HG02610 (cell line): Measurements from ENCODE around the gene DEFB113.
"Not testable (repeated sequence)": the region's sequence is repeated elsewhere in the genome, so short reads cannot be mapped to it uniquely, and the experiment has no call there.

ENCODE experiments used
- ATAC-seq: cut with Tn5 transposase; IDR thresholded peaks from one replicate; pipeline ENCODE4 v1.9.1; 2021; ENCODE audit warnings: mild to moderate bottlenecking, moderate library complexity; ENCODE audit not compliant: unreplicated experiment

Gene DEFB113, protein sequence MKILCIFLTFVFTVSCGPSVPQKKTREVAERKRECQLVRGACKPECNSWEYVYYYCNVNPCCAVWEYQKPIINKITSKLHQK

GRCh38 chr6:49969605-49970004 lies at the start of gene DEFB113:
DEFB113 (minus strand) TSS chr6:49969625; CDS start chr6:49969625, 0 bp downstream.
- no peak for ATAC-seq

DNA sequence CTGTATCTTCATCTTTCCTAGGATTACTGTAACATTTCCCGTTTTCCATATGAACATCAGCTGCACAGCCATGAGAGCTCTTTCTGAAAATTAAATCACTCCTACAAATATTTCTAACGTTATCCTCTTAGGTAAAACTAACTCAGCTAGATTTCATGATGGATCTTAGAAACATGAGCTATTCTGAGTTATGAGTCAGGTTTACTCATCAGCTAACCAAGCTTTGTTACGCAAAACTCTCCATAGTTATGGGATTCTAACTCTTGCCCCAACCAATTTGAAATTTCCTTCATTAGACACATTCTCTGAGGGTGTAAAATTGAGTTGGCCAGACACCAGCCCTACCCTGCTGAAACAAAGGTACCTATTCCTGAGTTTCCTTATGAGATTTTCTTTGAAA lies 38.4 kb upstream of the DEFB113 start:
- ATAC-seq: no peak

DNA sequence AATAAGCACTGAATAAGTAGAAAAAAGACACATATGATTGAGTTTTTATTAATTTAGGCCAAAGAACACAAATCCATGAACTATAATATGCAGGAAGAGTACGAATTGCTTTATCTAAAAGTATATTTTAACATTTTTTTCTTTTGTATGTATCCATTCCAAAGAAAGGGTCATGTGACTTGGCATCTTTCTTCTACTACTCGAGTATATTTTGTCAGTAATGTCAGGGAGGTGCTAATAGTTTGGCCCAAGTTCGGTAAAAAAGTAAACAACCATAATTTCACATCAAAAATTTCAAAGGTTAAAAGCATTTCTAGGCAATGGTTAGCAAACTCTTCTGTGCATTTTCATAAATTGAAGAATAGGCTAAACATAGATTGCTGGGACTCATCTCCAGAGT lies 33.7 kb upstream of the DEFB113 start:
- no peak for ATAC-seq

DNA sequence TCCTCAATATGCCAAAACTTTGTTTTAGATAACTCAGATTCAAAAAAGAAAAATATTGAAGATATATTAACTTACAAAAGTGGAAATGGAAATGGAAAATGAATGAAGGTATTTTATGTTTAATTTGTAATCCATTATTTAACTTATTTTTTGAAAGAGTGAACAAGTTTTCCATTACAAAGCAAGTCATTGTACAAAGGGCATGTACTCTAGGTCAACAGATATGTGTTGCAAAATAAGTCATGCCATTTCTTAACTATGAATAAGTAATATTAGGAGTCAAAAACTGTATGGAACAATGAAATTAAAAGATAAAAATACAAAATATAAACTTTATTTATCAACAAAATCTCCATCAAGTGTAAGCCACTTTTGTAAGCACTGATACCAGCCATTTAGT lies 25.9 kb upstream of the DEFB113 start:
- no peak for ATAC-seq

- ATAC-seq: no peak
Observed at GRCh38 chr6:49988900-49989299, 19.5 kb upstream of the DEFB113 start.

DNA sequence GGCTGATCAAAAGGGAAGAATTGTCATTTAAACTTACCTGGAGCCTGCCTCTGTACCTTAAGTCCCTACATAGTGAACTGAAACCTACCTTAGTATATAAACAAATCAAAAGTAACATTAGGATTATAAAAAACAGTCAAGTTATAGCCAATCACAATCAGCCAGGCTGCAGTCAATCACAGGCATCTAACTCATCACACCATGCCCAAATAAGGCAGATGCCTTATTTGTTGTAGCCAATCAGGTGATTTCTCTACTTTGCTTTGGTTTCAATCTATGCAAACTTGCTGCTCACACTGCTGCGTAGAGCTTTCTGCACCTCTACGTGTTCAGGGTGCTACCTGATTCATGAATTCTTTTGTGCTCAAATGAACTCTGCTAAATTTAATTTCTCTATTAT lies 18.3 kb upstream of the DEFB113 start:
- ATAC-seq: no peak

GRCh38 chr6:49986551-49986950 lies 17.1 kb upstream of the DEFB113 start:
- ATAC-seq: no peak

- no peak for ATAC-seq
Observed at GRCh38 chr6:49982046-49982445, 12.6 kb upstream of the DEFB113 start.

DNA sequence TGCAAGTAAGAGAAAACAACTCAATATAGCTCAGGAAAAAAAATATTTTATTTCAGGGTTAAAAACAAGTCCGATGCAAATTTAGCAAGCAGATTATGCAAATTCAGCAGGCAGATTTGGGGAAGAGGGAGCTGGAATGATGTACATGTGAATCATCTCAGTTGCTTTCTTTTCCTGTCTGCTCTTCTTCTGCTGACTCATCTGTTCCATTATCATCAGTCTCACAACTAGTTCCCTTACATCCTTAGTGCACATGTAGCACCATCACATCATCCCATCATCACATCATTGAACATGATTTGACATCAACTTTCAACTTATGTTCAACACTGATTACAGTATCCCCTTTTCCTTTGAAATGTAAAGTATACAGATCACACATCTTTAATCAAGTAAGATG lies 11.5 kb upstream of the DEFB113 start:
- peak; percentile 59 for ATAC-seq

- ATAC-seq: peak; percentile 64
Observed at GRCh38 chr6:49979584-49979983, 10.2 kb upstream of the DEFB113 start.

DNA sequence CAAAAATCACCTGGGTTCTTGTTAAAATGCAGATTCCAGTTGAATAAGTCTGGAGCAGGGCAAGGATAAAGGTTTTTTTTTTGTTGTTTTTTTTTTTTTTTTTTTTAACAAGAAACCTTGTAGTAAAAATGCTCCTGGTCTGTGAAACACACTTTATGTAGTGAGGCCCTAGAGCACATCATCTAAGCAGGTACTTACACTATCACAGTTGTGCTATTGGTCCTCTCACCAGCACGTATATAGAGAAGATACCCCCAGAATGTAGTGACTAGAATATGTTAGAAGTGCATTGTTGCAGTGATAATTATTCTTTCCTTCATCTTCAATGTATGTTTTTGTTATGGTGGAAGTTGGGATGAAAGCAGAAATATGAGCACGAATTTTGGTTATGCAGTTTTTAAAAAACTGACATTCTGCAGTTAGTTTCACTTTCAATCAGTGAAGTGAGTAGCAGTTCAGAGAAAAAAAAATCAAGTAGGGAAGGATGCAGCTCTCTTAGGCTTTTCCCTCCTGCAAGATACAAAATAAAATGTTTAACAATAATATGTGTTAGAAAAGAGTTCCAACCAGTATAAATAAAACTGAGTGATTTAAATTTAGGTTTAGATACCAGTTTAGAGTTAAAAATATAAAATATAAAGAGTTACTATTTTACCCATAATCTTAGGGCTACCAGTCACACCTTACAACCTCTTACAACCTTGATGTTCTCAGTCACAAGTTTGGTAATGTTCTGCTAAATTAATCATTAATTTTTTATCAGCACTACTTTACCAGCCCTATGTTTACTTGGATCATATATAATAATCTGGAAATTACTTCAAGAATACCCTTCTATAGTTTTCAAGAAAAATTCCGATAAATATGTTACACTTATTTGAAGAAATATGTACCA lies 9.2 kb upstream of the DEFB113 start:
- ATAC-seq: peak; percentile 36

GRCh38 chr6:49966823-49967222 lies 2.6 kb downstream of the DEFB113 start:
- no peak for ATAC-seq

- ATAC-seq: no peak
Observed at GRCh38 chr6:49966334-49966733, 3.1 kb downstream of the DEFB113 start.

GRCh38 chr6:49964064-49964463 lies 5.4 kb downstream of the DEFB113 start, which contains the start of gene DEFB114:
DEFB114 (minus strand) TSS chr6:49964164; CDS start chr6:49964105, 59 bp downstream.
- ATAC-seq: no peak

GRCh38 chr6:49958180-49958579 lies 11.2 kb downstream of the DEFB113 start:
- no peak for ATAC-seq

GRCh38 chr6:49955847-49956246 lies 13.6 kb downstream of the DEFB113 start:
- no peak for ATAC-seq

GRCh38 chr6:49951926-49952325 lies 17.5 kb downstream of the DEFB113 start:
- ATAC-seq: no peak

DNA sequence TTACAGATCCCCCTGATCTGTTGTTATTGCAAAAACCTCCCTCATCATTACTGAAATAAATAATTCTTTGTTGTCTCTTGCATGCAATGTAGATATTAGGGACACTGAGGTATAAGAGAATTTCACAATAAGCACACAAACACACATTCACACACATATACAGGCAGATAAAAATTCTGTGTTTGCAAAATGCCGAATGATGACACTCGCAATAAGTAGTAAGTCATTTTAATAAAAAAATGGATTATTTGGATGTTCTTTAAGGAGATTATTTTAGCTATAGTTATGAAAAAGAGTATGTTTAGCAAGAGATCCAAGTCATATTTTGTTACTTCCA lies 19.0 kb downstream of the DEFB113 start:
- ATAC-seq: no peak

DNA sequence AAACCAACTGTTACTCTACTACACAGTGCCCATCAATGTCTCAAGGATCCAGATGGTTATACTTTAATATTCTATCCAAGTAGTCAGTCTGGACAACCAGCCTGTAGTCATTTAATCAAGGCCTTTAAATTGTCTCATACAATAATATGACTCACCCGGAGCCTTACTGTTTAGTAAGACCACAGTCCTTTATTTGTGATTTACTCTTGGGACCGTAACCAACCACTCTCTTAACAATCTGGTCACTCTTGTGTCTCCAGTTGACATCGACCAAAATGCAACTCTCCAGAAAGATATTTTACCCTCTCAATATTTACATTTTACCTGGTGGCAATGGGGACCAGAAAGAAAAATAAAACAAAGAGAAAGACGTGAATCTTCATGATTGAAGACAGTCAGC lies 20.4 kb downstream of the DEFB113 start:
- ATAC-seq: no peak

DNA sequence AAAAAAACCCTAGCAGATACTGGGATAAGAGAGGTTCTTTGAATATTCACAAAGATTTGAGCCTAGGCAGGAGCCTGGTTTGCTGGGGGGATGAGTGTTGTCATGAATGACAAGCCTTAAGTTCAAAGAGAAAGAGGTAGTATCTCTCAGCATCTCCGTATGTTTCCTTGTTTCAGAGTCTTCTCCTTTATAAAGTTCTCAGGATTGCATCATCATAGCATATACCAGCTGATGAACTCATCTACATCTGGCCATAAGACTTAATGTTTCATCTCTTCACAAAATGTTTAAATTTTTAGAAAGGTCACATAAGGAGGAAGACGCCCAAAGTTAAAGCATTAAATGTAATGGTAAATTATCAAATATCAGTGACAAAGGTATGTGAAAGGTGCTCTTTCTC lies 22.6 kb downstream of the DEFB113 start:
- ATAC-seq: no peak

GRCh38 chr6:49944068-49944467 lies 25.4 kb downstream of the DEFB113 start:
- not testable (repeated sequence) for ATAC-seq

DNA sequence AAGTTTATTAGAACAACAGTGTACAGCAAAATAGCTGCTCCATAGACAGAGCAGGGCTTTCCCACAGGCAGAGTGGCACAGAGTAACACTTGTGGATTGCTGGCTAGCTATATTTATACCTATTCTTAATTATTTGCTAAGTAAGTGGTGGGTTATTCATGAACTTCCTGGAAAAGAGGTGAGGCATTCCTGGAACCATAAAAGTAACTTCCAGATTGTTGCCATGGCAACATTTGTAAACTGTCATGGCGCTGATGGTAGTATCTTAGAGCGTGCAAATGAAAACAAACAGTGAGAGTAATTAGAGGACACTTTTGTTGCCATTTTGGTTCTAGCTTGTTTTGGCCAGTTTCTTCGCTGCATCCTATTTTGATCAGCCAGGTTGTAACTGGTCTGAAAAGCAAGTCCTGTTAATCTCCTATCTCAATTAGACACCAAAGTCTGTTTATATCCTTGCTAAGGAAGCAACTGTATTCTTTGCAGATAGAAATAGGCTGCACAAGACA lies 29.4 kb downstream of the DEFB113 start:
- no peak for ATAC-seq
